Endothelial cell of umbilical vein (primary cell): ENCODE measurements around the gene TSPAN9.

Experiments used
- EZH2 ChIP-seq: IDR thresholded peaks from 2 replicates; pipeline ENCODE4 v1.6.1; 2012; ENCODE audit warnings: borderline replicate concordance, low read depth, mild to moderate bottlenecking, moderate library complexity, low read length, inconsistent platforms; ENCODE audit not compliant: severe bottlenecking
- MYC ChIP-seq: IDR thresholded peaks from one replicate; pipeline ENCODE4 v1.6.1; 2011; ENCODE audit warnings: mild to moderate bottlenecking, low read depth, low read length
- POLR2A ChIP-seq: IDR thresholded peaks from 2 replicates; pipeline ENCODE4 v1.6.1; 2012; ENCODE audit warnings: low read depth, mild to moderate bottlenecking, control low read depth, low read length
- TF ChIP-seq, protein P1 (sequence below), 2 donors: IDR thresholded peaks; 1 replicate in 1 of 2; 2 replicates in 1 of 2; pipeline ENCODE4 v1.5.1; 2011; ENCODE audit warnings: low read length in 2 of 2, mild to moderate bottlenecking in 2 of 2, moderate library complexity in 2 of 2, control low read depth in 1 of 2, inconsistent platforms in 1 of 2, low read depth in 1 of 2; ENCODE audit not compliant: insufficient read depth in 1 of 2; ENCODE audit errors: extremely low read depth in 1 of 2
- TF ChIP-seq, protein P2 (sequence below): IDR thresholded peaks from 2 replicates; pipeline ENCODE4 v1.6.1; 2011; ENCODE audit not compliant: insufficient read depth, insufficient read length

DNA sequence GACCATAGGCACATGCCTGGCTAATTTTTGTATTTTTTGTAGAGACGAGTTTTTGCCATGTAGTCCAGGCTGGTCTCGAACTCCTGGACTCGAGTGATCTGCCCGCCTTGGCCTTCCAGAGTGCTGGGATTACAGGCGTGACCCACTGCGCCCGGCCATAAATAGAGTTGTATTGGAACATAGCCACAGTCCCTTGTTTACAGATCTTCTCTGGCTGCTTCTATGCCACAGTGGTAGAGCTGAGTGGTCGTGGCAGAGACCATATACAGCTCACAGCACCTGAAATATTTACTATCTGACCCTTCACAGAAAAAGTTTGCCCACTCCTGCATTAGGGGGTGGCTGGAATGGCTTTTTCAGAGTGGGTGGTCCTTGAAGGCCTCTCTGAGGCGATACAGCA, 28.0 kb upstream of the TSPAN9 start:
- no peak for TF ChIP-seq POLR2A
- TF ChIP-seq, protein P1, sequence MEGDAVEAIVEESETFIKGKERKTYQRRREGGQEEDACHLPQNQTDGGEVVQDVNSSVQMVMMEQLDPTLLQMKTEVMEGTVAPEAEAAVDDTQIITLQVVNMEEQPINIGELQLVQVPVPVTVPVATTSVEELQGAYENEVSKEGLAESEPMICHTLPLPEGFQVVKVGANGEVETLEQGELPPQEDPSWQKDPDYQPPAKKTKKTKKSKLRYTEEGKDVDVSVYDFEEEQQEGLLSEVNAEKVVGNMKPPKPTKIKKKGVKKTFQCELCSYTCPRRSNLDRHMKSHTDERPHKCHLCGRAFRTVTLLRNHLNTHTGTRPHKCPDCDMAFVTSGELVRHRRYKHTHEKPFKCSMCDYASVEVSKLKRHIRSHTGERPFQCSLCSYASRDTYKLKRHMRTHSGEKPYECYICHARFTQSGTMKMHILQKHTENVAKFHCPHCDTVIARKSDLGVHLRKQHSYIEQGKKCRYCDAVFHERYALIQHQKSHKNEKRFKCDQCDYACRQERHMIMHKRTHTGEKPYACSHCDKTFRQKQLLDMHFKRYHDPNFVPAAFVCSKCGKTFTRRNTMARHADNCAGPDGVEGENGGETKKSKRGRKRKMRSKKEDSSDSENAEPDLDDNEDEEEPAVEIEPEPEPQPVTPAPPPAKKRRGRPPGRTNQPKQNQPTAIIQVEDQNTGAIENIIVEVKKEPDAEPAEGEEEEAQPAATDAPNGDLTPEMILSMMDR (IDR thresholded peaks at IDR 0.05; ENCODE audit: extremely low read depth in 1 of 2, insufficient read depth in 1 of 2, low read depth in 1 of 2, low read length in 2 of 2), result no peak
- TF ChIP-seq MYC, result no peak
- TF ChIP-seq EZH2, result no peak
- TF ChIP-seq, protein P2, sequence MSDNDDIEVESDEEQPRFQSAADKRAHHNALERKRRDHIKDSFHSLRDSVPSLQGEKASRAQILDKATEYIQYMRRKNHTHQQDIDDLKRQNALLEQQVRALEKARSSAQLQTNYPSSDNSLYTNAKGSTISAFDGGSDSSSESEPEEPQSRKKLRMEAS, result no peak
